GM21390 (cell line): ENCODE measurements around the gene PRKAR2A.
"Not testable (repeated sequence)": the region's sequence is repeated elsewhere in the genome, so short reads cannot be mapped to it uniquely, and the experiment has no call there.

Source experiments
- ATAC-seq: cut with Tn5 transposase; IDR thresholded peaks from one replicate; pipeline ENCODE4 v1.9.1; 2021; ENCODE audit not compliant: unreplicated experiment

Gene PRKAR2A

GRCh38 chr3:48782046-48782445, 65.6 kb downstream of the PRKAR2A start:
- ATAC-seq = no peak

- not testable (repeated sequence) for ATAC-seq
These were observed 69.1 kb downstream of the PRKAR2A start for GRCh38 chr3:48778565-48778964.

GRCh38 chr3:48776854-48777253, 70.8 kb downstream of the PRKAR2A start:
- no peak for ATAC-seq

GRCh38 chr3:48770192-48770502, 77.5 kb downstream of the PRKAR2A start:
- no peak for ATAC-seq

GRCh38 chr3:48765376-48765775, 82.3 kb downstream of the PRKAR2A start:
- no peak for ATAC-seq

- ATAC-seq = no peak
These were observed 84.9 kb downstream of the PRKAR2A start for GRCh38 chr3:48762816-48763215.

GRCh38 chr3:48759991-48760540, 87.6 kb downstream of the PRKAR2A start:
- ATAC-seq = not testable (repeated sequence)

- not testable (repeated sequence) for ATAC-seq
These were observed 88.1 kb downstream of the PRKAR2A start for GRCh38 chr3:48759531-48759930.

- no peak for ATAC-seq
These were observed 88.6 kb downstream of the PRKAR2A start for GRCh38 chr3:48759071-48759470.

GRCh38 chr3:48756640-48757039, 91.0 kb downstream of the PRKAR2A start:
- ATAC-seq = no peak

GRCh38 chr3:48750856-48751255, 96.8 kb downstream of the PRKAR2A start:
- ATAC-seq = no peak

GRCh38 chr3:48748754-48749153, 98.9 kb downstream of the PRKAR2A start:
- ATAC-seq = no peak

GRCh38 chr3:48747706-48748105, 100.0 kb downstream of the PRKAR2A start:
- no peak for ATAC-seq

- no peak for ATAC-seq
These were observed 100.6 kb downstream of the PRKAR2A start for GRCh38 chr3:48747015-48747615.

GRCh38 chr3:48743773-48744172, 103.9 kb downstream of the PRKAR2A start:
- ATAC-seq = no peak

- ATAC-seq = not testable (repeated sequence)
These were observed 106.4 kb downstream of the PRKAR2A start for GRCh38 chr3:48741226-48741625.

GRCh38 chr3:48739955-48740823, 107.5 kb downstream of the PRKAR2A start:
- ATAC-seq = peak; percentile 55

- no peak for ATAC-seq
These were observed 108.1 kb downstream of the PRKAR2A start for GRCh38 chr3:48739617-48739954.

GRCh38 chr3:48738926-48739616, 108.6 kb downstream of the PRKAR2A start:
- no peak for ATAC-seq

GRCh38 chr3:48738144-48738536, 109.5 kb downstream of the PRKAR2A start:
- ATAC-seq = no peak

GRCh38 chr3:48735075-48735767, 112.5 kb downstream of the PRKAR2A start:
- not testable (repeated sequence) for ATAC-seq
